ENCODE results near the gene FILIP1L. TPM values are rescaled to one million over a fixed set of nuclear protein-coding genes. Genes with fewer than 3 reads are reported as not detected.
A peak's percentile ranks its signal among the peaks of the same experiment; 100 is the strongest.

The FILIP1L gene
- total and polyA plus RNA-seq, 2 of the 13 experiments (the other 11 are each of a cell fraction or from before 2014, with no cell fraction given) = 8.1 to 187 TPM

DNA sequence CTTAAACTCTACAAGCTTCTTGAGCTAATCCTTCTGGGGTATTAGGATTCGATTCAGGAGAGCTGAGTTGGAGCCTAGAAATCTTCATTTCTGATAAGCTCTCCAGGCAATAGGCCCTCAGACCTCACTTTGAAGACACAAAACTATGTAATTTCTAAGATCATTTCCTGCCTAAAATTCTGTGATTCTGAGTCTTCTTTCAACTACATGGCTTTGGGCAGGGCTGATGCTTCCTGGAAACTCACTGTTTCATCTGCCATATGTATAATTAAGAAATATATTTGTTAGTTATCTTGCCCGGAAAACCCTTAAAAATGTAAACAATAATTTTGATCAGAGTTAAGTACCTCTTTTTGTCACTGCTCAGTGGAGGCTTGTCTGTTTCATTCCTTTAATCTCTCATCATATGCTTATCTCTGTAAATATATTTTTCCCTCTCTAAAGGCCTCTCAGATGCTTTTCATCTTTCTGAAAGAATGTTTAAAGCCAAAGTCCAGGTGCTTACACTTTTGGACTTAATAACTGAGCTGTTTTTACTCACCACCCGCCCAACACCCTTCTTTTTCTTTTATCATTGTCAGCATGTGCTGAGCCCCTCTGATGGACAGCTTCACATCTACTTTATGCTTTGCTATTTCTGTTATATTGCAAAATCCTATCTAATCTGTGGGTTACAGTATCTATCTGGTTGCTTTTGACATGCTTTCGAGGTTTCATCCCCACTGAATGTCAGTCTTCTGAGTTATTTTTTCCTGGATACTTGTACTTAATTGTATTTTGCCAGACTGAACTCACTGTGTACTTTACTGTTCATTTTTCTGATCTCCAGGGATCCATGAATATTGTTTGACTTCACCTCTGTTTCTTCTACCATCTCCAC is 38.2 kb downstream of the FILIP1L start (continued):
- TF ChIP-seq, protein P1, sequence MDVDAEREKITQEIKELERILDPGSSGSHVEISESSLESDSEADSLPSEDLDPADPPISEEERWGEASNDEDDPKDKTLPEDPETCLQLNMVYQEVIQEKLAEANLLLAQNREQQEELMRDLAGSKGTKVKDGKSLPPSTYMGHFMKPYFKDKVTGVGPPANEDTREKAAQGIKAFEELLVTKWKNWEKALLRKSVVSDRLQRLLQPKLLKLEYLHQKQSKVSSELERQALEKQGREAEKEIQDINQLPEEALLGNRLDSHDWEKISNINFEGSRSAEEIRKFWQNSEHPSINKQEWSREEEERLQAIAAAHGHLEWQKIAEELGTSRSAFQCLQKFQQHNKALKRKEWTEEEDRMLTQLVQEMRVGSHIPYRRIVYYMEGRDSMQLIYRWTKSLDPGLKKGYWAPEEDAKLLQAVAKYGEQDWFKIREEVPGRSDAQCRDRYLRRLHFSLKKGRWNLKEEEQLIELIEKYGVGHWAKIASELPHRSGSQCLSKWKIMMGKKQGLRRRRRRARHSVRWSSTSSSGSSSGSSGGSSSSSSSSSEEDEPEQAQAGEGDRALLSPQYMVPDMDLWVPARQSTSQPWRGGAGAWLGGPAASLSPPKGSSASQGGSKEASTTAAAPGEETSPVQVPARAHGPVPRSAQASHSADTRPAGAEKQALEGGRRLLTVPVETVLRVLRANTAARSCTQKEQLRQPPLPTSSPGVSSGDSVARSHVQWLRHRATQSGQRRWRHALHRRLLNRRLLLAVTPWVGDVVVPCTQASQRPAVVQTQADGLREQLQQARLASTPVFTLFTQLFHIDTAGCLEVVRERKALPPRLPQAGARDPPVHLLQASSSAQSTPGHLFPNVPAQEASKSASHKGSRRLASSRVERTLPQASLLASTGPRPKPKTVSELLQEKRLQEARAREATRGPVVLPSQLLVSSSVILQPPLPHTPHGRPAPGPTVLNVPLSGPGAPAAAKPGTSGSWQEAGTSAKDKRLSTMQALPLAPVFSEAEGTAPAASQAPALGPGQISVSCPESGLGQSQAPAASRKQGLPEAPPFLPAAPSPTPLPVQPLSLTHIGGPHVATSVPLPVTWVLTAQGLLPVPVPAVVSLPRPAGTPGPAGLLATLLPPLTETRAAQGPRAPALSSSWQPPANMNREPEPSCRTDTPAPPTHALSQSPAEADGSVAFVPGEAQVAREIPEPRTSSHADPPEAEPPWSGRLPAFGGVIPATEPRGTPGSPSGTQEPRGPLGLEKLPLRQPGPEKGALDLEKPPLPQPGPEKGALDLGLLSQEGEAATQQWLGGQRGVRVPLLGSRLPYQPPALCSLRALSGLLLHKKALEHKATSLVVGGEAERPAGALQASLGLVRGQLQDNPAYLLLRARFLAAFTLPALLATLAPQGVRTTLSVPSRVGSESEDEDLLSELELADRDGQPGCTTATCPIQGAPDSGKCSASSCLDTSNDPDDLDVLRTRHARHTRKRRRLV (CRISPR knock-in tag; IDR thresholded peaks at IDR 0.05) = no peak
- TF ChIP-seq RXRA (CRISPR knock-in tag; IDR thresholded peaks at IDR 0.05) (no peak; the same call in 1 of the 2 replicates), TARDBP (CRISPR knock-in tag; IDR thresholded peaks at IDR 0.05) (no peak), NFIB (CRISPR knock-in tag; IDR thresholded peaks at IDR 0.05; ENCODE audit: borderline replicate concordance) (no peak), ZFX (CRISPR knock-in tag; IDR thresholded peaks at IDR 0.05; ENCODE audit: low read depth) (no peak), ZNF737 (CRISPR knock-in tag; IDR thresholded peaks at IDR 0.05; ENCODE audit: borderline replicate concordance) (no peak), FIP1L1 (IDR thresholded peaks at IDR 0.05; ENCODE audit: borderline replicate concordance, insufficient read depth, low read depth, low read length) (no peak), ZNF768 (CRISPR knock-in tag; IDR thresholded peaks at IDR 0.05) (no peak), CBFB (CRISPR knock-in tag; IDR thresholded peaks at IDR 0.05) (0 out of 2 replicates have a peak, but pooled peaks have one; percentile 27), MAFK (conservative IDR thresholded peaks at IDR 0.05 in 1 of 2, IDR thresholded peaks at IDR 0.05 in 1 of 2; ENCODE audit: low read length in 2 of 2) (peak; percentile 43 to 55), SALL1 (CRISPR knock-in tag; IDR thresholded peaks at IDR 0.05) (peak; percentile 76; the same call in 1 of the 2 replicates), SNAPC2 (CRISPR knock-in tag; IDR thresholded peaks at IDR 0.05) (no peak), ZNF780A (CRISPR knock-in tag; IDR thresholded peaks at IDR 0.05) (no peak), RCOR2 (CRISPR knock-in tag; IDR thresholded peaks at IDR 0.05) (peak; percentile 84; the same call in 1 of the 2 replicates), ZNF331 (CRISPR knock-in tag; IDR thresholded peaks at IDR 0.05) (no peak; the same call in 1 of the 2 replicates)
- TF ChIP-seq, protein P2, sequence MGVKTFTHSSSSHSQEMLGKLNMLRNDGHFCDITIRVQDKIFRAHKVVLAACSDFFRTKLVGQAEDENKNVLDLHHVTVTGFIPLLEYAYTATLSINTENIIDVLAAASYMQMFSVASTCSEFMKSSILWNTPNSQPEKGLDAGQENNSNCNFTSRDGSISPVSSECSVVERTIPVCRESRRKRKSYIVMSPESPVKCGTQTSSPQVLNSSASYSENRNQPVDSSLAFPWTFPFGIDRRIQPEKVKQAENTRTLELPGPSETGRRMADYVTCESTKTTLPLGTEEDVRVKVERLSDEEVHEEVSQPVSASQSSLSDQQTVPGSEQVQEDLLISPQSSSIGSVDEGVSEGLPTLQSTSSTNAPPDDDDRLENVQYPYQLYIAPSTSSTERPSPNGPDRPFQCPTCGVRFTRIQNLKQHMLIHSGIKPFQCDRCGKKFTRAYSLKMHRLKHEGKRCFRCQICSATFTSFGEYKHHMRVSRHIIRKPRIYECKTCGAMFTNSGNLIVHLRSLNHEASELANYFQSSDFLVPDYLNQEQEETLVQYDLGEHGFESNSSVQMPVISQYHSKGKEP (CRISPR knock-in tag; IDR thresholded peaks at IDR 0.05) = no peak
- TF ChIP-seq, protein P3, sequence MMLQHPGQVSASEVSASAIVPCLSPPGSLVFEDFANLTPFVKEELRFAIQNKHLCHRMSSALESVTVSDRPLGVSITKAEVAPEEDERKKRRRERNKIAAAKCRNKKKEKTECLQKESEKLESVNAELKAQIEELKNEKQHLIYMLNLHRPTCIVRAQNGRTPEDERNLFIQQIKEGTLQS (CRISPR knock-in tag; IDR thresholded peaks at IDR 0.05) = no peak
- TF ChIP-seq, protein P4, sequence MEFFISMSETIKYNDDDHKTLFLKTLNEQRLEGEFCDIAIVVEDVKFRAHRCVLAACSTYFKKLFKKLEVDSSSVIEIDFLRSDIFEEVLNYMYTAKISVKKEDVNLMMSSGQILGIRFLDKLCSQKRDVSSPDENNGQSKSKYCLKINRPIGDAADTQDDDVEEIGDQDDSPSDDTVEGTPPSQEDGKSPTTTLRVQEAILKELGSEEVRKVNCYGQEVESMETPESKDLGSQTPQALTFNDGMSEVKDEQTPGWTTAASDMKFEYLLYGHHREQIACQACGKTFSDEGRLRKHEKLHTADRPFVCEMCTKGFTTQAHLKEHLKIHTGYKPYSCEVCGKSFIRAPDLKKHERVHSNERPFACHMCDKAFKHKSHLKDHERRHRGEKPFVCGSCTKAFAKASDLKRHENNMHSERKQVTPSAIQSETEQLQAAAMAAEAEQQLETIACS (CRISPR knock-in tag; IDR thresholded peaks at IDR 0.05) = no peak
- TF ChIP-seq, protein P5, sequence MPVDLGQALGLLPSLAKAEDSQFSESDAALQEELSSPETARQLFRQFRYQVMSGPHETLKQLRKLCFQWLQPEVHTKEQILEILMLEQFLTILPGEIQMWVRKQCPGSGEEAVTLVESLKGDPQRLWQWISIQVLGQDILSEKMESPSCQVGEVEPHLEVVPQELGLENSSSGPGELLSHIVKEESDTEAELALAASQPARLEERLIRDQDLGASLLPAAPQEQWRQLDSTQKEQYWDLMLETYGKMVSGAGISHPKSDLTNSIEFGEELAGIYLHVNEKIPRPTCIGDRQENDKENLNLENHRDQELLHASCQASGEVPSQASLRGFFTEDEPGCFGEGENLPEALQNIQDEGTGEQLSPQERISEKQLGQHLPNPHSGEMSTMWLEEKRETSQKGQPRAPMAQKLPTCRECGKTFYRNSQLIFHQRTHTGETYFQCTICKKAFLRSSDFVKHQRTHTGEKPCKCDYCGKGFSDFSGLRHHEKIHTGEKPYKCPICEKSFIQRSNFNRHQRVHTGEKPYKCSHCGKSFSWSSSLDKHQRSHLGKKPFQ (CRISPR knock-in tag; IDR thresholded peaks at IDR 0.05; ENCODE audit: insufficient replicate concordance) = no peak

Measured in HepG2 (cell line).